Trophoblast cell (in vitro differentiated cells and primary cell): ENCODE results near the gene TBX5.

Experiments
- DNase-seq, 2 donors: peaks; one replicate each; pipeline ENCODE4 v3.0.0-alpha.2; 2016
- H2AFZ ChIP-seq: 2 replicates; pipeline ENCODE4 v1.6.1; 2013; ENCODE audit warnings: low read length, moderate library complexity, mild to moderate bottlenecking; ENCODE audit not compliant: insufficient read depth, poor library complexity
- H2AK5ac ChIP-seq: 2 replicates; pipeline ENCODE4 v1.6.1; 2013; ENCODE audit warnings: mild to moderate bottlenecking, low read length
- H2BK120ac ChIP-seq: 2 replicates; pipeline ENCODE4 v1.6.1; 2013; ENCODE audit warnings: low read length, mild to moderate bottlenecking, moderate library complexity; ENCODE audit not compliant: insufficient read depth, poor library complexity
- H2BK12ac ChIP-seq: 2 replicates; pipeline ENCODE4 v1.6.1; 2013; ENCODE audit warnings: mild to moderate bottlenecking, low read length, moderate library complexity
- H2BK5ac ChIP-seq: 2 replicates; pipeline ENCODE4 v1.6.1; 2013; ENCODE audit warnings: low read length, low read depth, moderate library complexity, mild to moderate bottlenecking; ENCODE audit not compliant: poor library complexity
- H3K14ac ChIP-seq: 2 replicates; pipeline ENCODE4 v1.6.1; 2013; ENCODE audit warnings: mild to moderate bottlenecking, low read length
- H3K18ac ChIP-seq: 2 replicates; pipeline ENCODE4 v1.6.1; 2013; ENCODE audit warnings: mild to moderate bottlenecking, low read length
- H3K23ac ChIP-seq: 2 replicates; pipeline ENCODE4 v1.6.1; 2013; ENCODE audit warnings: low read length
- H3K27ac ChIP-seq: 2 replicates; pipeline ENCODE4 v1.5.1; 2013; ENCODE audit warnings: low read depth, mild to moderate bottlenecking, inconsistent platforms, low read length, moderate library complexity
- H3K27me3 ChIP-seq: 2 replicates; pipeline ENCODE4 v1.6.1; 2013; ENCODE audit warnings: inconsistent platforms, mild to moderate bottlenecking, low read length, moderate library complexity; ENCODE audit not compliant: insufficient read depth
- H3K36me3 ChIP-seq, 2 experiments: 1 replicate in 1 of 2; 2 replicates in 1 of 2; pipeline ENCODE4 v1.6.1; 2013; ENCODE audit warnings: low read length in 2 of 2, mild to moderate bottlenecking in 2 of 2, moderate library complexity in 1 of 2; ENCODE audit not compliant: insufficient read depth in 2 of 2, control insufficient read depth in 1 of 2
- H3K4ac ChIP-seq: 2 replicates; pipeline ENCODE4 v1.6.1; 2013; ENCODE audit warnings: low read depth, mild to moderate bottlenecking, low read length, moderate library complexity
- H3K4me1 ChIP-seq, 2 experiments: 1 replicate in 1 of 2; 2 replicates in 1 of 2; pipeline ENCODE4 v1.6.1; 2013; ENCODE audit warnings: low read length in 2 of 2, mild to moderate bottlenecking in 2 of 2, moderate library complexity in 1 of 2; ENCODE audit not compliant: insufficient read depth in 2 of 2, control insufficient read depth in 1 of 2
- H3K4me2 ChIP-seq: 2 replicates; pipeline ENCODE4 v1.6.1; 2013; ENCODE audit warnings: inconsistent platforms, mild to moderate bottlenecking, low read length, moderate library complexity
- H3K4me3 ChIP-seq: 2 replicates; pipeline ENCODE4 v1.5.1; 2013; ENCODE audit warnings: mild to moderate bottlenecking, low read depth, low read length, inconsistent platforms
- H3K79me1 ChIP-seq: one replicate; pipeline ENCODE4 v1.6.1; 2013; ENCODE audit warnings: low read length
- H3K79me2 ChIP-seq: 2 replicates; pipeline ENCODE4 v1.6.1; 2013; ENCODE audit warnings: low read length, mild to moderate bottlenecking; ENCODE audit not compliant: control insufficient read depth, insufficient read depth, poor library complexity
- H3K9ac ChIP-seq: 2 replicates; pipeline ENCODE4 v1.6.1; 2013; ENCODE audit warnings: mild to moderate bottlenecking, low read length
- H3K9me3 ChIP-seq: 2 replicates; pipeline ENCODE4 v1.6.1; 2013; ENCODE audit warnings: low read depth, mild to moderate bottlenecking, control low read depth, inconsistent platforms, low read length; ENCODE audit not compliant: insufficient read depth
- H4K12ac ChIP-seq: 2 replicates; pipeline ENCODE4 v1.6.1; 2013; ENCODE audit warnings: low read depth, mild to moderate bottlenecking, low read length, moderate library complexity
- H4K8ac ChIP-seq: 2 replicates; pipeline ENCODE4 v1.6.1; 2013; ENCODE audit warnings: low read depth, mild to moderate bottlenecking, low read length, moderate library complexity
- H4K91ac ChIP-seq: one replicate; pipeline ENCODE4 v1.6.1; 2013; ENCODE audit warnings: low read depth, mild to moderate bottlenecking, low read length, moderate library complexity
- WGBS: extraction: QIAGEN DNeasy Blood & Tissue Kit; methylation state at CpG from one replicate; pipeline ENCODE4 v1.1.7; 2013; ENCODE audit warnings: missing lambda C conversion rate; ENCODE audit not compliant: insufficient read length, insufficient coverage; ENCODE audit errors: extremely low coverage; 5-methylcytosine and 5-hydroxymethylcytosine counted together

Gene TBX5

GRCh38 chr12:114415525-114415868 lies 9.6 kb upstream of the TBX5 start:
- Histone ChIP-seq H3K4me2 (no peak overlapping the region), H2AFZ (no peak overlapping the region), H2BK120ac (no peak overlapping the region), H3K4me3 (no peak overlapping the region), H4K8ac (no peak overlapping the region), H3K9ac (no peak overlapping the region), H3K79me1 (no peaks in the 10 kb centered on the region), H3K23ac (no peak overlapping the region), H3K18ac (no peak overlapping the region), H3K9me3 (peaks cover 6% of the 10 kb centered on the region), H2BK5ac (no peak overlapping the region), H2BK12ac (no peak overlapping the region), H2AK5ac (no peak overlapping the region), H4K91ac (no peak overlapping the region), H3K4me1 (no peaks in the 10 kb centered on the region), H3K27me3 (peaks cover 60% of the 10 kb centered on the region), H4K12ac (no peak overlapping the region), H3K14ac (no peak overlapping the region), H3K4ac (no peak overlapping the region), H3K36me3 (no peaks in the 10 kb centered on the region), H3K27ac (no peak overlapping the region), H3K79me2 (no peaks in the 10 kb centered on the region)
- no CpG with 5 or more reads among the region's 7 CpGs for WGBS
- DNase-seq: no peak

GRCh38 chr12:114414866-114415524 lies 9.1 kb upstream of the TBX5 start:
- no peak overlapping the region for H4K8ac ChIP-seq
- H4K91ac ChIP-seq: no peak overlapping the region
- no peak overlapping the region for H3K4ac ChIP-seq
- no peak overlapping the region for H2BK5ac ChIP-seq
- H3K79me1 ChIP-seq: no peaks in the 10 kb centered on the region
- H3K36me3 ChIP-seq: no peaks in the 10 kb centered on the region
- H2BK120ac ChIP-seq: no peak overlapping the region
- WGBS: no CpG with 5 or more reads among the region's 11 CpGs
- H3K9me3 ChIP-seq: peaks cover 6% of the 10 kb centered on the region
- no peak overlapping the region for H3K14ac ChIP-seq
- H2AK5ac ChIP-seq: no peak overlapping the region
- H3K18ac ChIP-seq: no peak overlapping the region
- H2AFZ ChIP-seq: no peak overlapping the region
- peaks cover 65% of the 10 kb centered on the region for H3K27me3 ChIP-seq
- no peaks in the 10 kb centered on the region for H3K79me2 ChIP-seq
- no peak overlapping the region for H3K9ac ChIP-seq
- no peak overlapping the region for H2BK12ac ChIP-seq
- no peak overlapping the region for H3K27ac ChIP-seq
- no peak overlapping the region for H4K12ac ChIP-seq
- no peak overlapping the region for H3K4me3 ChIP-seq
- DNase-seq: no peak
- H3K23ac ChIP-seq: no peak overlapping the region
- H3K4me1 ChIP-seq: no peaks in the 10 kb centered on the region
- H3K4me2 ChIP-seq: no peak overlapping the region

GRCh38 chr12:114414031-114414865 lies 8.3 kb upstream of the TBX5 start:
- Histone ChIP-seq H3K4ac (no peak overlapping the region), H3K4me3 (no peak overlapping the region), H3K27me3 (peaks cover 73% of the 10 kb centered on the region), H2AK5ac (no peak overlapping the region), H2BK12ac (no peak overlapping the region), H3K9ac (no peak overlapping the region), H4K8ac (no peak overlapping the region), H2BK120ac (no peak overlapping the region), H3K27ac (no peak overlapping the region), H3K18ac (no peak overlapping the region), H3K4me1 (no peaks in the 10 kb centered on the region), H3K79me2 (no peaks in the 10 kb centered on the region), H3K14ac (no peak overlapping the region), H2BK5ac (no peak overlapping the region), H3K36me3 (no peaks in the 10 kb centered on the region), H3K9me3 (peaks cover 8% of the 10 kb centered on the region), H2AFZ (no peak overlapping the region), H3K23ac (no peak overlapping the region), H4K91ac (no peak overlapping the region), H3K4me2 (no peak overlapping the region), H3K79me1 (no peaks in the 10 kb centered on the region), H4K12ac (no peak overlapping the region)
- WGBS: no CpG with 5 or more reads among the region's 48 CpGs
- DNase-seq: no peak

GRCh38 chr12:114412825-114413749 lies 7.1 kb upstream of the TBX5 start:
- no peak overlapping the region for H4K91ac ChIP-seq

More at GRCh38 chr12:114412825-114413749, 7.1 kb upstream of the TBX5 start:
- no peak overlapping the region for H3K4ac ChIP-seq
- H2AFZ ChIP-seq: no peak overlapping the region
- H4K12ac ChIP-seq: no peak overlapping the region
- peaks cover 10% of the 10 kb centered on the region for H3K9me3 ChIP-seq
- H3K18ac ChIP-seq: no peak overlapping the region
- no peak overlapping the region for H3K27ac ChIP-seq
- no peak overlapping the region for H3K4me3 ChIP-seq
- H2BK12ac ChIP-seq: no peak overlapping the region
- no peak overlapping the region for H2AK5ac ChIP-seq
- H3K9ac ChIP-seq: no peak overlapping the region
- WGBS: no CpG with 5 or more reads among the region's 20 CpGs
- H4K8ac ChIP-seq: no peak overlapping the region
- no peak overlapping the region for H3K14ac ChIP-seq
- no peaks in the 10 kb centered on the region for H3K79me2 ChIP-seq
- no peaks in the 10 kb centered on the region for H3K79me1 ChIP-seq
- peaks cover 84% of the 10 kb centered on the region for H3K27me3 ChIP-seq
- H2BK5ac ChIP-seq: no peak overlapping the region
- H2BK120ac ChIP-seq: no peak overlapping the region
- H3K4me2 ChIP-seq: no peak overlapping the region
- no peak for DNase-seq
- no peaks in the 10 kb centered on the region for H3K4me1 ChIP-seq
- H3K23ac ChIP-seq: no peak overlapping the region
- no peaks in the 10 kb centered on the region for H3K36me3 ChIP-seq
